Adipose tissue (tissue), 3 donors: ENCODE measurements around the gene MKI67. TPM values are rescaled to one million over a fixed set of nuclear protein-coding genes. Genes with fewer than 3 reads are reported as not detected.

Experiments
- H3K27ac ChIP-seq: one replicate; pipeline ENCODE4 v1.5.1; 2013; ENCODE audit warnings: low read depth, low read length
- WGBS, 3 donors: extraction: QIAGEN DNeasy Blood & Tissue Kit; methylation state at CpG; one replicate each; pipeline ENCODE4 v1.1.7; 2013; 5-methylcytosine and 5-hydroxymethylcytosine counted together
- polyA plus RNA-seq, 3 donors: library from polyadenylated mRNA; stranded (reverse); fragments of 200-250 nt; gene quantifications; one replicate each; pipeline ENCODE4 v1.2.3, GENCODE V29; 2013
- donor health status: healthy with polysubstance abuse.
- donor health status: Bipolar disorder and iron deficiency.
- donor health status: healthy.

The MKI67 gene
- polyA plus RNA-seq, 3 donors: 0.11 to 0.16 (median 0.16) TPM

- H3K27ac ChIP-seq: no peak overlapping the region
Measured at GRCh38 chr10:128060341-128061250, 65.6 kb downstream of the MKI67 start.

GRCh38 chr10:128059982-128060293 lies 66.3 kb downstream of the MKI67 start:
- H3K27ac ChIP-seq: no peak overlapping the region
- WGBS, 3 donors: 33 to 100% (median 98%) methylated on average over 1 of the region's 1 CpG

More at GRCh38 chr10:128060341-128061250, 65.6 kb downstream of the MKI67 start:
- 85 to 95% (median 91%) methylated on average over 9 of the region's 9 CpGs for WGBS, 3 donors

- H3K27ac ChIP-seq: no peak overlapping the region
- WGBS, 3 donors: 77 to 78% (median 77%) methylated on average over 15 of the region's 15 CpGs
Measured at GRCh38 chr10:128059266-128059981, 66.8 kb downstream of the MKI67 start.

DNA sequence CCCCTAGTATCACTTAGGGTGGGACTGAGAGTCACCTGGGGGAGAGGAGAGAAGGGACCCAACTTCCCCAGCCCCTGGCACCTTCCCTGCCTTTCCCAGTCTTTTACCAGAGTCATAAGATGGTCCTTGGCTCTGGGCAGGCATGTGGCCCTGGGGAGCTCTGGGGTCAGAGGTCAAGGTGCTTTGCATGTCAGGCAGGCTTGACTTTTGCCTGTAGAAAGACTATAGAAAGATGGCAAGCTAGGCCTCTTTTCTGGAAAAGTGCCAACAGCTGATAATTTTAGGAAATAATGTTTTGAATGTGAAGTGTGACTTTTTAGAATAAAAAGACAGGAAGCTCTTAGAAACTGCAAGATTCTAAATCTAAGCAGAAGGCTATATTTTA lies 67.5 kb downstream of the MKI67 start:
- H3K27ac ChIP-seq: no peak overlapping the region

DNA sequence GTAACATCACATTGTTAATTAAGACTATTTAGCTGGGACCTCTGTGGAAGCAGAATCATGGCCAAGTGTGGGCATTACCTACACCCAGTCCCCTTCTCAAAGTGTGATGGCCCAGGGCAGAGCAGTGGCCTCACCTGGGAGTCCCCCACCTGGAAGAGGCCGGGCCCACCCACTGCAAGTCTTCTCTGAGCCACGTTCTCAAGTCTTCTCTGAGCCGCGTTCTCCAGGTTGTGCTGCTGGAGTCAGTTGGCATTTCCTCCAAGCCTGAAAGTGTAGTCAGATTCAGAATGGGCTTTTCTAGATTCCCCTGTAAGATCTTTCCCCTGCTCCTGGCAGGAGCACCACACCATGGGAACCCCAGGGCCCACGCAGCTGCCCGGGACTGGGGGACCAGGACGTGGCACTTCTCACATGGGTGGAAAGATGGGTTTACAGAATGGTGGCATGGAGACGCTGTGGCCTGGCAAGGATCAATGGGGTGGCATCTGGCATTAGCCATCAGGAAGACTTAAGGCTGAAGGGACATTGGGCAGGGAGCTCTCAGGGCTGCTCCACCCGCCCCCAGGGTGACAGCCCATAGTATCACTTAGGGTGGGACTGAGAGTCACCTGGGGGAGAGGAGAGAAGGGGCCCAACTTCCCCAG lies 68.0 kb downstream of the MKI67 start:
- H3K27ac ChIP-seq: no peak overlapping the region
- WGBS, 3 donors: 77 to 98% (median 97%) methylated on average over 9 of the region's 9 CpGs

DNA sequence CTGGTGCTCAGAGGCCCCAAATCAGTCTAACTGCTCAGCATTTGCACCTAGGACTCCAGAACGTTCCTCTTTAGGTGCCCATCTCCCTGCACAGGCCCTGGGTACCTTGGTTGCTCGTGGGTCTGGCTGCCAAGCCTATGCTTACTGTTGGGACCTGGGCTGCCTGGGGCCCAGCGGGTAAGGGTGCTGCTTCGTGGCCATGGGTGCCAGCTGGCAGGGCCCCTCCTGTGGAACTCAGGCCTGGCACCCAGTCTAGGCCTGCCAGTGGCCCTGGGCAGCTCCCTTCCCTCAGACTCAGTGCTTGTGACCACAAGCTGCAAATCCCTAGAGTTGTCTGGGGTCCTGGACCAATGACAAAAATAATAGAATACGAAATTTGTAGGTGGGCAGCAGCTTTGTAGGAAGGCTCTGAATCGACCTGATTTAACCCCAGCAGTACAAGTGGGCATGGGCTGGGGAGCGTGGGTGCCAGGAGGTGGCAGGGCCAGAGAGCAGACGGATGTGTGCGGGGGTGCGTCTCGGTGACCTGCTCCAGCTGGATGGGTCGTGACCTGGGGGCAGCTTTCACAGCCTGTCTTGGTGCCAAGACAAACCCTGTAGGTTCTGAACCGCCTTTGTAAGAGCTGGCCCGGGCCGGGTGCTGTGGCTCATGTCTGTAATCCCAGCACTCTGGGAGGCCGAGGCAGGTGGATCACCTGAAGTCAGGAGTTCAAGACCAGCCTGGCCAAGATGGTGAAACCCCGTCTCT lies 69.7 kb downstream of the MKI67 start:
- 81 to 95% (median 92%) methylated on average over 17 of the region's 17 CpGs for WGBS, 3 donors
- no peak overlapping the region for H3K27ac ChIP-seq

GRCh38 chr10:128055061-128055868 lies 71.0 kb downstream of the MKI67 start:
- H3K27ac ChIP-seq: no peak overlapping the region
- WGBS, 3 donors: 91 to 96% (median 96%) methylated on average over 25 of the region's 25 CpGs

GRCh38 chr10:128054163-128054970 lies 71.9 kb downstream of the MKI67 start:
- peak overlapping the region; percentile 67 for H3K27ac ChIP-seq
- 70 to 86% (median 74%) methylated on average over 16 of the region's 16 CpGs for WGBS, 3 donors

- no peak overlapping the region for H3K27ac ChIP-seq
- 91 to 96% (median 95%) methylated on average over 7 of the region's 7 CpGs for WGBS, 3 donors
Measured at GRCh38 chr10:128053356-128053755, 72.9 kb downstream of the MKI67 start.

GRCh38 chr10:128052696-128053095 lies 73.5 kb downstream of the MKI67 start:
- 91 to 94% (median 91%) methylated on average over 7 of the region's 7 CpGs for WGBS, 3 donors
- H3K27ac ChIP-seq: no peak overlapping the region

- 62 to 93% (median 82%) methylated on average over 5 of the region's 5 CpGs for WGBS, 3 donors
- no peak overlapping the region for H3K27ac ChIP-seq
Measured at GRCh38 chr10:128051548-128051947, 74.7 kb downstream of the MKI67 start.

DNA sequence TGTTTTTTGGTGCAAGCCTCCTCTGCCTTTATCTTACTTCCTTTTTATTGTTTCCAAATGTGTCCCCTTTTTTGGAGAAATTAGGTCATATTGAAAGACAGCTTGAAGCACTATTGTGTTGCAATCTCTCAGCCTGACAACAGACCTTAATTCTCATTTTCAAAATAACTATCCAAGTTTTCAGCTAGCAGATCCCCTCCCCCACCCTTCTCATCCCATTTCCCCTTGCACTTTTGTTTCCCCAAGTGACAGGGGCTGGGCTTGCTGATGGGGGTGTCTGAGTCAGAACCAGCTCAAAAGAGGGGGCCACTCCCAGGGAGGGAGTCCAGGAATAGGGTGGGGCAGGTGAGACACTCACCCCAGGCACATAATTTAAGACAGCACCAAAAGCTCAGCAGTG lies 75.3 kb downstream of the MKI67 start:
- no peak overlapping the region for H3K27ac ChIP-seq

DNA sequence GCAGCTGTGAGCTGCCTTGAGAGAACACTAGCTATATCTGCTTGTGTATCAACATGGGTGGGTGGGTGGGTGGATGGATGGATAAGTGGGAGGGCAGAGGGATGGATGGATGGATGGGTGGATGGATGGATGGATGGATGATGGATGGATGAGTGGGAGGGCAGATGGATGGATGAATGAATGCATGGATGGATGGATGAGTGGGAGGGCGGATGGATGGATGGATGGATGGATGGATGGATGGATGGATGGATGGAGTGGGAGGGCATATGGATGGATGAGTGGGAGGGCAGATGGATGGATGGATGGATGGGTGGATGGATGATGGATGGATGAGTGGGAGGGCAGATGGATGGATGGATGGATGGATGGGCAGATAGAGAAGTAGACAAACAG lies 76.1 kb downstream of the MKI67 start:
- 72 to 88% (median 83%) methylated on average over 1 of the region's 1 CpG for whole genome bisulfite sequencing, 3 donors

DNA sequence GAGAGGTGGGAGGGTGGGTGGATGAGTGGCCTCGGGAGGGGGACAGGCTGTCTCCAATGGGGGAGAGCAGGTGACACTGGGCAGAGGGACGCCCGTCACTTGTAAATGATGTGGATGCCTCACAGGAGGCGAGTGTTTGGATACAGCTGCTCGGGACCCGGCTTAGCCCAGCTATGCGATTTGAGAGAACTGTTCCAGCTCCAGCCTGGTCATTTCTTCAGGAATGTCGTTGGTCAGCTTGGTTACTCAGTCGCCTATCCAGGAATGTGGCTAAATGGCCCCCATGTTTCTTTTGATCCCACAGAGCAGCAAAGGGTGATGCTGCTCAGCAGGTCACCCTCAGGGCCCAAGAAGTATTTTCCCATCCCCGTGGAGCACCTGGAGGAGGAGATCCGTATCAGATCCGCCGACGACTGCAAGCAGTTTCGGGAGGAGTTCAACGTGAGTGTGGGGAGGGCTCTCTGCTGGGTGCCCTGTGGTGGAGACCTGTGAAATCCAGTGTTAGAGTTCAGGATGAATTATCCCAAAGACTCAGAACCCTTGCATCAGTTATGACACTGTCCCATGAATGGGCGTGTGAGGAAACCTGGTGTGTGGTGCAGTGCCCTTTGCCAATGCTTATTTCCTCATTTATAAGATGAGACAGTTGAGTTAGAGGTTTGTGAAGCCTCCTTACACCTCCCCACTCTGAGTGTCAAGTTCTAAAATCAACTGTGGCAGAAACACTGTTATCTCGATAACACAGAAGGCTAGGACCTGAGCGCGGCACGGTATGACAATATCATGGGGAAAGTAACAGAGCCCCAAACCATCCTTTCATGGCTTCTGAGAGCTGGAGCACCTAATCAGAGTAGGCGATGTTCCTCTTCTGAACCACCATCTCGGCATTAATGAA lies 76.8 kb downstream of the MKI67 start:
- 78 to 84% (median 79%) methylated on average over 23 of the region's 23 CpGs for WGBS, 3 donors
- peak overlapping the region; percentile 38 for H3K27ac ChIP-seq

More for the DNA sequence above, 76.1 kb downstream of the MKI67 start:
- no peak overlapping the region for H3K27ac ChIP-seq

DNA sequence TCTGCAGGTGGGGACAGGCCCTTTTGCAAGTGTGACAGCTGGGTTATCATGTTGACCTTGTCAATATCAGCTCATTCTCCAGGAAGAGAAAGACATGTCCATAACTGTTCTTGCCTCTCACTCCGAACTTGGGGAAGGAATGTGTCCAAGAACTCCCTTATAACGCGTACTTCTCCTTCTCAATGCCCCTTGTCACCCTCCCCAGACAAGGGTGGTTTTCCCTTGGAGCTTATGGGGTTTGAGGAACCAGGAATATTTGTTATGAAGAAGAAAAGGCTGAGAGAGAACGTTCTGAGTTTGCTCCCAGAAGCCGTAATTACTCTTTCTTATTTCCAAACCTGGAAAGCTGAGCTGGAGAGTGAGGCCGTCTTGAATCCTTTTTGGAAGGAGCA lies 77.4 kb downstream of the MKI67 start:
- peak overlapping the region; percentile 48 for H3K27ac ChIP-seq

More for the DNA sequence above, 77.4 kb downstream of the MKI67 start:
- WGBS, 3 donors: 61 to 73% (median 69%) methylated on average over 6 of the region's 6 CpGs
